Measurements from ENCODE around the gene GORASP1. TPM values are rescaled to one million over a fixed set of nuclear protein-coding genes. Genes with fewer than 3 reads are reported as not detected.

Gene GORASP1
- total RNA-seq, 2 experiments from 2014 or later = 51.5 to 59.9 TPM

DNA sequence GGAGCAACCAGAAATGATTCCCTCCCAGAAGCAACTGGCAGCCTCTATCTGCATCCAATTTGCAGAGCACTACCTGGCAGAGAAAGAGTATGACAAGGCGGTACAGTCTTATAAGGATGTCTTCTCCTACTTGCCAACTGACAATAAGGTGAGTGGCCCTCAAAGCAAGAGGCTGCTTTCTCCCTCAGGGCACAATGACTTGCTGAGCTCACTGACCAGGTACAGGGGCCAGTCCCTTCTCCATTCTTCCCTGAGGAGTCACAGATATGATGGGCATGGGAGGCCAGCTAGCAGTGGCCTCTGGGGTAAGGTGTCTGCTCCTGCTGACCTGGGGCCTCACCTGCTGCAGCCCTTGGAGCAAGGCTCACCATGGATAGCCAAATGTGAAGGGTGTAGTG, 25.7 kb upstream of the GORASP1 start:
- intact Hi-C loops (cut with micrococcal nuclease; ENCODE audit: unreplicated experiment) = no loop called here
- Histone ChIP-seq H3K79me2 (ENCODE audit: insufficient read depth, low read depth, low read length) (no peaks in the 10 kb centered on the region), H3K4me1 (ENCODE audit: insufficient read depth, low read length, poor library complexity, severe bottlenecking) (peaks cover 4% of the 10 kb centered on the region), H3K9me3 (ENCODE audit: low read length) (no peaks in the 10 kb centered on the region), H3K27ac (ENCODE audit: low read depth, low read length, poor library complexity, severe bottlenecking) (no peak overlapping the region), H3K4me3 (ENCODE audit: low read depth, low read length, poor library complexity, severe bottlenecking) (no peak overlapping the region), H4K20me1 (ENCODE audit: insufficient read depth, low read length) (no peaks in the 10 kb centered on the region), H3K4me2 (ENCODE audit: low read length) (no peak overlapping the region), H3K36me3 (ENCODE audit: insufficient read depth, low read length) (peaks cover 10% of the 10 kb centered on the region; the same call in 1 of the 2 replicates), H2AFZ (ENCODE audit: low read length) (no peak overlapping the region), H3K9me2 (ENCODE audit: insufficient read depth, low read length) (no peaks in the 10 kb centered on the region)
- no peak for TF ChIP-seq EZH2phosphoT487 (IDR thresholded peaks at IDR 0.05; ENCODE audit: borderline replicate concordance, low read depth, low read length)
- TF ChIP-seq, protein P1, sequence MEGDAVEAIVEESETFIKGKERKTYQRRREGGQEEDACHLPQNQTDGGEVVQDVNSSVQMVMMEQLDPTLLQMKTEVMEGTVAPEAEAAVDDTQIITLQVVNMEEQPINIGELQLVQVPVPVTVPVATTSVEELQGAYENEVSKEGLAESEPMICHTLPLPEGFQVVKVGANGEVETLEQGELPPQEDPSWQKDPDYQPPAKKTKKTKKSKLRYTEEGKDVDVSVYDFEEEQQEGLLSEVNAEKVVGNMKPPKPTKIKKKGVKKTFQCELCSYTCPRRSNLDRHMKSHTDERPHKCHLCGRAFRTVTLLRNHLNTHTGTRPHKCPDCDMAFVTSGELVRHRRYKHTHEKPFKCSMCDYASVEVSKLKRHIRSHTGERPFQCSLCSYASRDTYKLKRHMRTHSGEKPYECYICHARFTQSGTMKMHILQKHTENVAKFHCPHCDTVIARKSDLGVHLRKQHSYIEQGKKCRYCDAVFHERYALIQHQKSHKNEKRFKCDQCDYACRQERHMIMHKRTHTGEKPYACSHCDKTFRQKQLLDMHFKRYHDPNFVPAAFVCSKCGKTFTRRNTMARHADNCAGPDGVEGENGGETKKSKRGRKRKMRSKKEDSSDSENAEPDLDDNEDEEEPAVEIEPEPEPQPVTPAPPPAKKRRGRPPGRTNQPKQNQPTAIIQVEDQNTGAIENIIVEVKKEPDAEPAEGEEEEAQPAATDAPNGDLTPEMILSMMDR (conservative IDR thresholded peaks at IDR 0.05; ENCODE audit: low read length) = no peak
- no TSS peak for BruUV-seq (replicated peaks)
- ChIA-PET CTCF (ENCODE audit: unreplicated experiment) (interaction anchor here (0.9 kb wide), 1 partner anchor 150 kb away, joined by 3 read pairs; no protein-coding TSS in a partner anchor), POLR2A (interaction anchor here (0.9 kb wide), 1 partner anchor 12 kb away, joined by 4 read pairs; no protein-coding TSS in a partner anchor)
- DNase-seq (ENCODE audit: low spot score) = no peak

DNA sequence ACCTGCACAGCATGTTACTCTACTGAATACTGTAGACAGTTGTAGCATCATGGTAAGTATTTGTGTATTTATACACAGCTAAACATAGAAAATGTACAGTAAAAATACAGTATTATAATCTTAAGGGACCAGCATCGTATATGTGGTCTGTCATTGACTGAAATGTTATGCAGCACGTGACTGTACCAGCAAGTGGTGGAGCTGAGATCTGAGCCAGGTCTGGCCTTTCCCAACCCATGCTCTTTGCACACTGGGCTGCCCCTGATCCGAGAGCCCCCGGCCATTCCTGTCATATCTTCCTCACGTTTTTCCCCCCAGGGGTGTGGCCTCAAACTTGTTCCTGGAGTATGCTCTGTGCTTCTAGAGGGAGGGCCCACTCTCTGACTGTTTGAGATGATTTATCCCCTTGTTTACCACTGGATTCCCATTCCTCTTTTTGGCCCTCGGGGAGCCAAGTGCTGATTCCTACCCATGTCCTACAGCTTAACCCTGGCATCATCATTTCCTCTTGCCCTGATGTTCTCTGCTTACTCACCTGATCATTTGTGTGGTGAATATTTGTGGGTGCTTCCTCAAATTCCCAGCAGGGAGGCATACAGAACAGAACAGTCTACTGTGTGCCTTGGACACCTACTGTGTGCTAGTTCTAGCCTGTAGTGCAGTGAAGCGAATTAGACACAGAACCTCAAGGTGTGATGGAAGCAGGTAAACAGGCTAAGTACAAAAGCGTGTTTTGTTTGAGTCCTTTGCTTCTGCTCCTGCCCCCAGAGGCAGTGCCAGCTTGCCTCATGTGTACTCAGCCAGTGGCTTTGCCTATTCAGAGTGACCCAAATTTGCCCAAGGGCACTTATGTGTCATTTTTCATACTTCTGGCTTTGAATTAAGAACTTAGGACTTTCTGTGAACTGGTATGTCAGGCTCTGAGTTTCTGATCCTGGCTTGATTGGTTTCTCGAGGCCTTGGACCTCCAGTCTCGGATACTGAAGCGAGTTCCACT, 25.0 kb upstream of the GORASP1 start:
- no TSS peak for BruUV-seq (replicated peaks)
- ChIA-PET CTCF (ENCODE audit: unreplicated experiment) (no interaction called here), POLR2A (interaction anchor here (1.0 to 1.4 kb wide), 2 partner anchors 9 to 17 kb away, joined by 3 to 4 read pairs; no protein-coding TSS in a partner anchor)

More for the DNA sequence above, 25.0 kb upstream of the GORASP1 start:
- H3K4me3 ChIP-seq (ENCODE audit: low read depth, low read length, poor library complexity, severe bottlenecking) = no peak overlapping the region
- H3K79me2 ChIP-seq (ENCODE audit: insufficient read depth, low read depth, low read length) = no peaks in the 10 kb centered on the region
- H3K27ac ChIP-seq (ENCODE audit: low read depth, low read length, poor library complexity, severe bottlenecking) = no peak overlapping the region
- no peaks in the 10 kb centered on the region for H3K9me3 ChIP-seq (ENCODE audit: low read length)
- intact Hi-C loops (cut with micrococcal nuclease; ENCODE audit: unreplicated experiment) = no loop called here
- DNase-seq (ENCODE audit: low spot score) = no peak
- H3K36me3 ChIP-seq (ENCODE audit: insufficient read depth, low read length) = peaks cover 7% of the 10 kb centered on the region; the same call in 1 of the 2 replicates
- no peaks in the 10 kb centered on the region for H3K9me2 ChIP-seq (ENCODE audit: insufficient read depth, low read length)
- H2AFZ ChIP-seq (ENCODE audit: low read length) = no peak overlapping the region
- H4K20me1 ChIP-seq (ENCODE audit: insufficient read depth, low read length) = no peaks in the 10 kb centered on the region
- H3K4me2 ChIP-seq (ENCODE audit: low read length) = no peak overlapping the region
- H3K4me1 ChIP-seq (ENCODE audit: insufficient read depth, low read length, poor library complexity, severe bottlenecking) = peaks cover 11% of the 10 kb centered on the region
- no peak for TF ChIP-seq EZH2phosphoT487 (IDR thresholded peaks at IDR 0.05; ENCODE audit: borderline replicate concordance, low read depth, low read length)
- TF ChIP-seq, protein P1 (conservative IDR thresholded peaks at IDR 0.05; ENCODE audit: low read length) = no peak

All from OCI-LY7 (cell line).